HG03103 (cell line): ENCODE measurements around the gene DNTTIP2.

ENCODE experiments used
- ATAC-seq: cut with Tn5 transposase; IDR thresholded peaks from one replicate; pipeline ENCODE4 v1.9.1; 2021; ENCODE audit warnings: low read depth; ENCODE audit not compliant: unreplicated experiment

DNTTIP2 gene

GRCh38 chr1:93816970-93817678 lies 61.9 kb downstream of the DNTTIP2 start:
- ATAC-seq, result no peak
